Activated T-cell treated with anti-CD3 and anti-CD28 coated beads, Interleukin-2, amount 50 U/mL, for 24 hours (primary cell): Measurements from ENCODE around the gene TAB2.
A peak's percentile ranks its signal among the peaks of the same experiment; 100 is the strongest.

ENCODE experiments used
- DNase-seq: peaks from one replicate; pipeline ENCODE4 v3.0.0-alpha.2; 2020
- H3K27ac Mint-ChIP-seq: 2 replicates; pipeline ENCODE4 v1.8.0; 2020; ENCODE audit warnings: mild to moderate bottlenecking, mixed read lengths
- H3K27me3 Mint-ChIP-seq: 2 replicates; pipeline ENCODE4 v1.8.0; 2020; ENCODE audit warnings: mixed read lengths
- H3K36me3 Mint-ChIP-seq: 2 replicates; pipeline ENCODE4 v1.8.0; 2020; ENCODE audit warnings: low read depth, mixed read lengths
- H3K4me1 Mint-ChIP-seq: 2 replicates; pipeline ENCODE4 v1.8.0; 2020; ENCODE audit warnings: low read depth, mixed read lengths
- H3K4me3 Mint-ChIP-seq: 2 replicates; pipeline ENCODE4 v1.8.0; 2020; ENCODE audit warnings: mild to moderate bottlenecking, moderate library complexity, mixed read lengths
- H3K9me3 Mint-ChIP-seq: 2 replicates; pipeline ENCODE4 v1.8.0; 2020; ENCODE audit warnings: mixed read lengths

Gene TAB2

GRCh38 chr6:149293244-149293643 is 24.3 kb upstream of the TAB2 start:
- no peaks in the 10 kb centered on the region for H3K9me3 Mint-ChIP-seq
- no peak overlapping the region for H3K27ac Mint-ChIP-seq
- no peaks in the 10 kb centered on the region for H3K36me3 Mint-ChIP-seq
- peaks cover 9% of the 10 kb centered on the region for H3K4me1 Mint-ChIP-seq
- DNase-seq: no peak
- H3K4me3 Mint-ChIP-seq: no peak overlapping the region
- no peaks in the 10 kb centered on the region for H3K27me3 Mint-ChIP-seq

GRCh38 chr6:149300563-149300962 is 16.9 kb upstream of the TAB2 start:
- Mint-ChIP-seq H3K9me3 (no peaks in the 10 kb centered on the region), H3K36me3 (no peaks in the 10 kb centered on the region), H3K4me1 (peaks cover 6% of the 10 kb centered on the region), H3K27ac (no peak overlapping the region), H3K4me3 (no peak overlapping the region), H3K27me3 (no peaks in the 10 kb centered on the region)
- DNase-seq: no peak

GRCh38 chr6:149302723-149303122 is 14.8 kb upstream of the TAB2 start:
- H3K4me3 Mint-ChIP-seq: no peak overlapping the region
- peaks cover 10% of the 10 kb centered on the region for H3K4me1 Mint-ChIP-seq
- no peaks in the 10 kb centered on the region for H3K27me3 Mint-ChIP-seq
- no peaks in the 10 kb centered on the region for H3K36me3 Mint-ChIP-seq
- H3K27ac Mint-ChIP-seq: no peak overlapping the region
- no peaks in the 10 kb centered on the region for H3K9me3 Mint-ChIP-seq
- DNase-seq: no peak

- H3K4me3 Mint-ChIP-seq: no peak overlapping the region
These were observed 14.0 kb upstream of the TAB2 start for GRCh38 chr6:149303468-149303867.

GRCh38 chr6:149305372-149305771 is 12.1 kb upstream of the TAB2 start:
- H3K9me3 Mint-ChIP-seq: no peaks in the 10 kb centered on the region
- no peak overlapping the region for H3K27ac Mint-ChIP-seq
- H3K4me3 Mint-ChIP-seq: no peak overlapping the region
- H3K27me3 Mint-ChIP-seq: no peaks in the 10 kb centered on the region
- H3K4me1 Mint-ChIP-seq: peaks cover 10% of the 10 kb centered on the region
- no peak for DNase-seq
- no peaks in the 10 kb centered on the region for H3K36me3 Mint-ChIP-seq

More at GRCh38 chr6:149303468-149303867, 14.0 kb upstream of the TAB2 start:
- H3K27me3 Mint-ChIP-seq: no peaks in the 10 kb centered on the region
- H3K36me3 Mint-ChIP-seq: no peaks in the 10 kb centered on the region
- DNase-seq: no peak
- H3K9me3 Mint-ChIP-seq: no peaks in the 10 kb centered on the region
- no peak overlapping the region for H3K27ac Mint-ChIP-seq
- peaks cover 10% of the 10 kb centered on the region for H3K4me1 Mint-ChIP-seq

GRCh38 chr6:149306967-149307366 is 10.5 kb upstream of the TAB2 start:
- no peaks in the 10 kb centered on the region for H3K27me3 Mint-ChIP-seq

GRCh38 chr6:149311293-149311692 is 6.2 kb upstream of the TAB2 start:
- no peaks in the 10 kb centered on the region for H3K36me3 Mint-ChIP-seq
- no peak overlapping the region for H3K27ac Mint-ChIP-seq
- no peak for DNase-seq
- H3K4me3 Mint-ChIP-seq: no peak overlapping the region
- H3K27me3 Mint-ChIP-seq: no peaks in the 10 kb centered on the region
- H3K9me3 Mint-ChIP-seq: no peaks in the 10 kb centered on the region
- H3K4me1 Mint-ChIP-seq: peaks cover 10% of the 10 kb centered on the region

More at GRCh38 chr6:149306967-149307366, 10.5 kb upstream of the TAB2 start:
- no peak overlapping the region for H3K4me3 Mint-ChIP-seq
- peaks cover 10% of the 10 kb centered on the region for H3K4me1 Mint-ChIP-seq
- H3K27ac Mint-ChIP-seq: no peak overlapping the region
- DNase-seq: no peak
- no peaks in the 10 kb centered on the region for H3K36me3 Mint-ChIP-seq
- no peaks in the 10 kb centered on the region for H3K9me3 Mint-ChIP-seq

- Mint-ChIP-seq H3K27ac (no peak overlapping the region), H3K27me3 (no peaks in the 10 kb centered on the region), H3K4me3 (no peak overlapping the region), H3K36me3 (no peaks in the 10 kb centered on the region), H3K9me3 (no peaks in the 10 kb centered on the region), H3K4me1 (peaks cover 10% of the 10 kb centered on the region)
- DNase-seq: no peak
These were observed 5.7 kb upstream of the TAB2 start for GRCh38 chr6:149311766-149312165.

GRCh38 chr6:149313070-149313469 is 4.4 kb upstream of the TAB2 start:
- Mint-ChIP-seq H3K27ac (no peak overlapping the region), H3K9me3 (no peaks in the 10 kb centered on the region), H3K27me3 (no peaks in the 10 kb centered on the region), H3K4me3 (no peak overlapping the region), H3K4me1 (peaks cover 10% of the 10 kb centered on the region), H3K36me3 (no peaks in the 10 kb centered on the region)
- no peak for DNase-seq

GRCh38 chr6:149313861-149314260 is 3.7 kb upstream of the TAB2 start:
- H3K4me1 Mint-ChIP-seq: peaks cover 10% of the 10 kb centered on the region
- H3K27ac Mint-ChIP-seq: no peak overlapping the region
- H3K27me3 Mint-ChIP-seq: no peaks in the 10 kb centered on the region
- H3K36me3 Mint-ChIP-seq: peaks cover 6% of the 10 kb centered on the region
- DNase-seq: no peak
- no peaks in the 10 kb centered on the region for H3K9me3 Mint-ChIP-seq
- H3K4me3 Mint-ChIP-seq: no peak overlapping the region

- Mint-ChIP-seq H3K4me3 (no peak overlapping the region), H3K36me3 (peaks cover 12% of the 10 kb centered on the region), H3K27ac (no peak overlapping the region), H3K4me1 (peaks cover 14% of the 10 kb centered on the region), H3K27me3 (no peaks in the 10 kb centered on the region), H3K9me3 (no peaks in the 10 kb centered on the region)
- no peak for DNase-seq
These were observed 3.1 kb upstream of the TAB2 start for GRCh38 chr6:149314325-149314905.

GRCh38 chr6:149316108-149316727 is 1.3 kb upstream of the TAB2 start:
- Mint-ChIP-seq H3K27me3 (no peaks in the 10 kb centered on the region), H3K4me1 (peaks cover 27% of the 10 kb centered on the region), H3K36me3 (peaks cover 22% of the 10 kb centered on the region), H3K27ac (peak overlapping the region; percentile 93), H3K4me3 (peak overlapping the region; percentile 88), H3K9me3 (no peaks in the 10 kb centered on the region)
- no peak for DNase-seq

GRCh38 chr6:149316740-149317643 is 520 bp upstream of the TAB2 start:
- DNase-seq: peak; percentile 90
- H3K4me3 Mint-ChIP-seq: peak overlapping the region; percentile 88
- H3K27ac Mint-ChIP-seq: peak overlapping the region; percentile 93
- H3K9me3 Mint-ChIP-seq: no peaks in the 10 kb centered on the region
- H3K36me3 Mint-ChIP-seq: peaks cover 29% of the 10 kb centered on the region
- H3K27me3 Mint-ChIP-seq: no peaks in the 10 kb centered on the region
- H3K4me1 Mint-ChIP-seq: peaks cover 34% of the 10 kb centered on the region

GRCh38 chr6:149318581-149319286 is 1.2 kb downstream of the TAB2 start:
- Mint-ChIP-seq H3K27me3 (no peaks in the 10 kb centered on the region), H3K9me3 (no peaks in the 10 kb centered on the region), H3K4me1 (peaks cover 50% of the 10 kb centered on the region), H3K27ac (peak overlapping the region; percentile 98), H3K36me3 (peaks cover 45% of the 10 kb centered on the region), H3K4me3 (peak overlapping the region; percentile 88)
- DNase-seq: peak; percentile 44
